ENCODE results near the gene SLC24A3. TPM values are rescaled to one million over a fixed set of nuclear protein-coding genes. Genes with fewer than 3 reads are reported as not detected.

The SLC24A3 gene
- polyA plus RNA-seq, 4 donors, result 1.6 to 4.0 (median 3.8) TPM; not detected in 1

GRCh38 chr20:19649041-19649440, 436.6 kb downstream of the SLC24A3 start:
- Histone ChIP-seq H3K4me1 (ENCODE audit: control insufficient read depth in 3 of 3, insufficient read depth in 2 of 3, low read depth in 1 of 3, low read length in 2 of 3) (no peaks in the 10 kb centered on the region), H3K27me3 (ENCODE audit: control insufficient read depth in 3 of 3, insufficient read depth in 3 of 3, low read length in 3 of 3) (peaks cover 0 to 4% (median 0%) of the 10 kb centered on the region in 3 donors), H3K9me3 (ENCODE audit: control insufficient read depth in 2 of 2, insufficient read depth in 1 of 2, low read depth in 1 of 2, low read length in 1 of 2) (no peaks in the 10 kb centered on the region), H3K27ac (ENCODE audit: low read depth in 1 of 3, low read length in 2 of 3) (no peak overlapping the region), H3K4me3 (ENCODE audit: low read depth in 1 of 3, low read length in 3 of 3) (no peak overlapping the region), H3K36me3 (ENCODE audit: control insufficient read depth in 3 of 3, insufficient read depth in 2 of 3, low read depth in 1 of 3, low read length in 3 of 3) (no peaks in the 10 kb centered on the region)
- 51 to 58% (median 53%) methylated on average over 3 of the region's 3 CpGs for WGBS, 3 donors
- FAIRE-seq (no peak), DNase-seq (no peak)

GRCh38 chr20:19652591-19653026, 440.2 kb downstream of the SLC24A3 start:
- Histone ChIP-seq H3K4me1 (ENCODE audit: control insufficient read depth in 3 of 3, insufficient read depth in 2 of 3, low read depth in 1 of 3, low read length in 2 of 3) (no peaks in the 10 kb centered on the region), H3K36me3 (ENCODE audit: control insufficient read depth in 3 of 3, insufficient read depth in 2 of 3, low read depth in 1 of 3, low read length in 3 of 3) (no peaks in the 10 kb centered on the region), H3K27ac (ENCODE audit: low read depth in 1 of 3, low read length in 2 of 3) (no peak overlapping the region), H3K9me3 (ENCODE audit: control insufficient read depth in 2 of 2, insufficient read depth in 1 of 2, low read depth in 1 of 2, low read length in 1 of 2) (no peaks in the 10 kb centered on the region), H3K27me3 (ENCODE audit: control insufficient read depth in 3 of 3, insufficient read depth in 3 of 3, low read length in 3 of 3) (no peaks in the 10 kb centered on the region), H3K4me3 (ENCODE audit: low read depth in 1 of 3, low read length in 3 of 3) (no peak overlapping the region)
- DNase-seq (no peak), FAIRE-seq (no peak)
- WGBS, 3 donors, result 60 to 68% (median 67%) methylated on average over 5 of the region's 5 CpGs

GRCh38 chr20:19653327-19653726, 440.9 kb downstream of the SLC24A3 start:
- Histone ChIP-seq H3K36me3 (ENCODE audit: control insufficient read depth in 3 of 3, insufficient read depth in 2 of 3, low read depth in 1 of 3, low read length in 3 of 3) (no peaks in the 10 kb centered on the region), H3K27me3 (ENCODE audit: control insufficient read depth in 3 of 3, insufficient read depth in 3 of 3, low read length in 3 of 3) (no peaks in the 10 kb centered on the region), H3K9me3 (ENCODE audit: control insufficient read depth in 2 of 2, insufficient read depth in 1 of 2, low read depth in 1 of 2, low read length in 1 of 2) (no peaks in the 10 kb centered on the region), H3K4me3 (ENCODE audit: low read depth in 1 of 3, low read length in 3 of 3) (no peak overlapping the region), H3K27ac (ENCODE audit: low read depth in 1 of 3, low read length in 2 of 3) (no peak overlapping the region), H3K4me1 (ENCODE audit: control insufficient read depth in 3 of 3, insufficient read depth in 2 of 3, low read depth in 1 of 3, low read length in 2 of 3) (no peaks in the 10 kb centered on the region)
- 63 to 75% (median 75%) methylated on average over 6 of the region's 6 CpGs for WGBS, 3 donors
- FAIRE-seq (no peak), DNase-seq (no peak)

- WGBS, 3 donors, result 89 to 93% (median 91%) methylated on average over 8 of the region's 8 CpGs
- no peak overlapping the region for H3K27ac ChIP-seq (ENCODE audit: low read depth in 1 of 3, low read length in 2 of 3)
- H3K27me3 ChIP-seq (ENCODE audit: control insufficient read depth in 3 of 3, insufficient read depth in 3 of 3, low read length in 3 of 3), result peaks cover 0 to 3% (median 0%) of the 10 kb centered on the region in 3 donors
- DNase-seq (no peak), FAIRE-seq (no peak)
- no peaks in the 10 kb centered on the region for H3K9me3 ChIP-seq (ENCODE audit: control insufficient read depth in 2 of 2, insufficient read depth in 1 of 2, low read depth in 1 of 2, low read length in 1 of 2)
- no peak overlapping the region for H3K4me3 ChIP-seq (ENCODE audit: low read depth in 1 of 3, low read length in 3 of 3)
- H3K4me1 ChIP-seq (ENCODE audit: control insufficient read depth in 3 of 3, insufficient read depth in 2 of 3, low read depth in 1 of 3, low read length in 2 of 3), result no peaks in the 10 kb centered on the region
- H3K36me3 ChIP-seq (ENCODE audit: control insufficient read depth in 3 of 3, insufficient read depth in 2 of 3, low read depth in 1 of 3, low read length in 3 of 3), result no peaks in the 10 kb centered on the region
These were observed 442.5 kb downstream of the SLC24A3 start for GRCh38 chr20:19654921-19655320.

- Histone ChIP-seq H3K27me3 (ENCODE audit: control insufficient read depth in 3 of 3, insufficient read depth in 3 of 3, low read length in 3 of 3) (peaks cover 0 to 3% (median 0%) of the 10 kb centered on the region in 3 donors), H3K4me3 (ENCODE audit: low read depth in 1 of 3, low read length in 3 of 3) (no peak overlapping the region), H3K27ac (ENCODE audit: low read depth in 1 of 3, low read length in 2 of 3) (no peak overlapping the region), H3K4me1 (ENCODE audit: control insufficient read depth in 3 of 3, insufficient read depth in 2 of 3, low read depth in 1 of 3, low read length in 2 of 3) (no peaks in the 10 kb centered on the region), H3K36me3 (ENCODE audit: control insufficient read depth in 3 of 3, insufficient read depth in 2 of 3, low read depth in 1 of 3, low read length in 3 of 3) (no peaks in the 10 kb centered on the region), H3K9me3 (ENCODE audit: control insufficient read depth in 2 of 2, insufficient read depth in 1 of 2, low read depth in 1 of 2, low read length in 1 of 2) (no peaks in the 10 kb centered on the region)
- DNase-seq (no peak), FAIRE-seq (no peak)
- WGBS, 3 donors, result 64 to 82% (median 68%) methylated on average over 15 of the region's 15 CpGs
These were observed 445.7 kb downstream of the SLC24A3 start for GRCh38 chr20:19658137-19658536.

- 19 to 55% (median 32%) methylated on average over 7 of the region's 7 CpGs for WGBS, 3 donors
- FAIRE-seq, result no peak
- H3K9me3 ChIP-seq (ENCODE audit: control insufficient read depth in 2 of 2, insufficient read depth in 1 of 2, low read depth in 1 of 2, low read length in 1 of 2), result no peaks in the 10 kb centered on the region
- no peaks in the 10 kb centered on the region for H3K4me1 ChIP-seq (ENCODE audit: control insufficient read depth in 3 of 3, insufficient read depth in 2 of 3, low read depth in 1 of 3, low read length in 2 of 3)
- peaks cover 0 to 3% (median 0%) of the 10 kb centered on the region in 3 donors for H3K27me3 ChIP-seq (ENCODE audit: control insufficient read depth in 3 of 3, insufficient read depth in 3 of 3, low read length in 3 of 3)
- H3K36me3 ChIP-seq (ENCODE audit: control insufficient read depth in 3 of 3, insufficient read depth in 2 of 3, low read depth in 1 of 3, low read length in 3 of 3), result no peaks in the 10 kb centered on the region
- no peak overlapping the region for H3K4me3 ChIP-seq (ENCODE audit: low read depth in 1 of 3, low read length in 3 of 3)
- no peak for DNase-seq
- no peak overlapping the region for H3K27ac ChIP-seq (ENCODE audit: low read depth in 1 of 3, low read length in 2 of 3)
These were observed 447.0 kb downstream of the SLC24A3 start for GRCh38 chr20:19659448-19659847.

GRCh38 chr20:19660808-19661378, 448.5 kb downstream of the SLC24A3 start:
- WGBS, 3 donors, result 49 to 54% (median 50%) methylated on average over 9 of the region's 9 CpGs
- Histone ChIP-seq H3K27ac (ENCODE audit: low read depth in 1 of 3, low read length in 2 of 3) (no peak overlapping the region), H3K4me1 (ENCODE audit: control insufficient read depth in 3 of 3, insufficient read depth in 2 of 3, low read depth in 1 of 3, low read length in 2 of 3) (no peaks in the 10 kb centered on the region), H3K36me3 (ENCODE audit: control insufficient read depth in 3 of 3, insufficient read depth in 2 of 3, low read depth in 1 of 3, low read length in 3 of 3) (no peaks in the 10 kb centered on the region), H3K9me3 (ENCODE audit: control insufficient read depth in 2 of 2, insufficient read depth in 1 of 2, low read depth in 1 of 2, low read length in 1 of 2) (no peaks in the 10 kb centered on the region), H3K27me3 (ENCODE audit: control insufficient read depth in 3 of 3, insufficient read depth in 3 of 3, low read length in 3 of 3) (peaks cover 0 to 3% (median 0%) of the 10 kb centered on the region in 3 donors), H3K4me3 (ENCODE audit: low read depth in 1 of 3, low read length in 3 of 3) (no peak overlapping the region)
- DNase-seq, result no peak
- no peak for FAIRE-seq

- Histone ChIP-seq H3K36me3 (ENCODE audit: control insufficient read depth in 3 of 3, insufficient read depth in 2 of 3, low read depth in 1 of 3, low read length in 3 of 3) (no peaks in the 10 kb centered on the region), H3K9me3 (ENCODE audit: control insufficient read depth in 2 of 2, insufficient read depth in 1 of 2, low read depth in 1 of 2, low read length in 1 of 2) (no peaks in the 10 kb centered on the region)
- 46 to 58% (median 57%) methylated on average over 19 of the region's 19 CpGs for WGBS, 3 donors
These were observed 449.5 kb downstream of the SLC24A3 start for GRCh38 chr20:19661717-19662636.

More at GRCh38 chr20:19661717-19662636, 449.5 kb downstream of the SLC24A3 start:
- Histone ChIP-seq H3K4me3 (ENCODE audit: low read depth in 1 of 3, low read length in 3 of 3) (no peak overlapping the region), H3K4me1 (ENCODE audit: control insufficient read depth in 3 of 3, insufficient read depth in 2 of 3, low read depth in 1 of 3, low read length in 2 of 3) (no peaks in the 10 kb centered on the region), H3K27me3 (ENCODE audit: control insufficient read depth in 3 of 3, insufficient read depth in 3 of 3, low read length in 3 of 3) (peaks cover 0 to 3% (median 0%) of the 10 kb centered on the region in 3 donors), H3K27ac (ENCODE audit: low read depth in 1 of 3, low read length in 2 of 3) (no peak overlapping the region)
- DNase-seq (peak; percentile 66 to 73), FAIRE-seq (no peak)
